SK-N-SH treated with all-trans-retinoic acid at 6 μM for 48 hours (cell line): ENCODE data around the gene RNFT2.

ENCODE experiments used
- ATAC-seq: fragments of 200-7000 bp; cut with Tn5 transposase; 3 replicates; pipeline ENCODE4 v1.9.1; 2020; ENCODE audit warnings: mild to moderate bottlenecking, moderate library complexity
- ARNTL ChIP-seq: fragments of 450-650 bp; formaldehyde crosslinking; IDR thresholded peaks from 2 replicates; pipeline ENCODE4 v1.5.0; 2020; ENCODE audit warnings: low read depth, mild to moderate bottlenecking, moderate library complexity, borderline replicate concordance
- BACH2 ChIP-seq: fragments of 250-450 bp; sonication (Bioruptor Pico); IDR thresholded peaks from 2 replicates; pipeline ENCODE4 v1.9.0; 2021; ENCODE audit warnings: mild to moderate bottlenecking, borderline replicate concordance
- CREB5 ChIP-seq: fragments of 250-450 bp; sonication (Bioruptor Pico); IDR thresholded peaks from 2 replicates; pipeline ENCODE4 v1.5.1; 2020; ENCODE audit warnings: low read depth, mild to moderate bottlenecking, moderate library complexity
- CSDC2 ChIP-seq: fragments of 250-450 bp; sonication (Bioruptor Pico); IDR thresholded peaks from 2 replicates; pipeline ENCODE4 v1.5.0; 2020; ENCODE audit warnings: mild to moderate bottlenecking, moderate library complexity
- CSRNP3 ChIP-seq: fragments of 250-450 bp; sonication (Bioruptor Pico); IDR thresholded peaks from 2 replicates; pipeline ENCODE4 v1.5.1; 2021; ENCODE audit warnings: mild to moderate bottlenecking, moderate library complexity
- ESRRG ChIP-seq: fragments of 250-450 bp; sonication (Bioruptor Pico); IDR thresholded peaks from 2 replicates; pipeline ENCODE4 v1.6.1; 2021; ENCODE audit warnings: mild to moderate bottlenecking
- GLIS3 ChIP-seq: fragments of 250-450 bp; sonication (Bioruptor Pico); IDR thresholded peaks from 2 replicates; pipeline ENCODE4 v1.5.0; 2020; ENCODE audit warnings: mild to moderate bottlenecking, moderate library complexity
- ISL1 ChIP-seq: fragments of 250-450 bp; sonication (Bioruptor Pico); IDR thresholded peaks from 2 replicates; pipeline ENCODE4 v2.1.2; 2022; ENCODE audit warnings: mild to moderate bottlenecking, moderate library complexity
- PATZ1 ChIP-seq: fragments of 250-450 bp; sonication (Bioruptor Pico); IDR thresholded peaks from 2 replicates; pipeline ENCODE4 v1.8.0; 2020; ENCODE audit warnings: mild to moderate bottlenecking, moderate library complexity, borderline replicate concordance
- POU6F1 ChIP-seq: fragments of 250-450 bp; sonication (Bioruptor Pico); IDR thresholded peaks from 2 replicates; pipeline ENCODE4 v1.8.0; 2021; ENCODE audit warnings: low read depth, mild to moderate bottlenecking, moderate library complexity, borderline replicate concordance
- PPARA ChIP-seq: fragments of 250-450 bp; sonication (Bioruptor Pico); IDR thresholded peaks from 2 replicates; pipeline ENCODE4 v1.5.0; 2020; ENCODE audit warnings: mild to moderate bottlenecking, borderline replicate concordance
- RARB ChIP-seq: fragments of 250-450 bp; sonication (Bioruptor Pico); IDR thresholded peaks from 2 replicates; pipeline ENCODE4 v1.8.0; 2021; ENCODE audit warnings: mild to moderate bottlenecking, moderate library complexity
- SNAI2 ChIP-seq: fragments of 250-450 bp; sonication (Bioruptor Pico); IDR thresholded peaks from 2 replicates; pipeline ENCODE4 v1.5.0; 2020; ENCODE audit warnings: mild to moderate bottlenecking, moderate library complexity
- TCF4 ChIP-seq: fragments of 250-450 bp; sonication (Bioruptor Pico); IDR thresholded peaks from 2 replicates; pipeline ENCODE4 v1.8.0; 2021; ENCODE audit warnings: mild to moderate bottlenecking, moderate library complexity, borderline replicate concordance
- TOX ChIP-seq: fragments of 250-450 bp; sonication (Bioruptor Pico); IDR thresholded peaks from 2 replicates; pipeline ENCODE4 v1.8.0; 2021; ENCODE audit warnings: mild to moderate bottlenecking, moderate library complexity, borderline replicate concordance
- TSHZ2 ChIP-seq: fragments of 250-450 bp; sonication (Bioruptor Pico); IDR thresholded peaks from 2 replicates; pipeline ENCODE4 v1.5.0; 2020; ENCODE audit warnings: mild to moderate bottlenecking, moderate library complexity
- ZC3H10 ChIP-seq: fragments of 250-450 bp; sonication (Bioruptor Pico); IDR thresholded peaks from 2 replicates; pipeline ENCODE4 v1.5.1; 2021; ENCODE audit warnings: mild to moderate bottlenecking, moderate library complexity
- ZFP30 ChIP-seq: fragments of 450-650 bp; formaldehyde crosslinking; IDR thresholded peaks from 2 replicates; pipeline ENCODE4 v1.5.0; 2022; ENCODE audit warnings: mild to moderate bottlenecking, moderate library complexity
- ZNF565 ChIP-seq: fragments of 450-650 bp; formaldehyde crosslinking; conservative IDR thresholded peaks from 2 replicates; pipeline ENCODE4 v1.5.0; 2020; ENCODE audit warnings: low read depth, mild to moderate bottlenecking, moderate library complexity
- ZNF70 ChIP-seq: fragments of 450-650 bp; formaldehyde crosslinking; IDR thresholded peaks from 2 replicates; pipeline ENCODE4 v1.5.0; 2020; ENCODE audit warnings: mild to moderate bottlenecking, moderate library complexity

The RNFT2 gene

GRCh38 chr12:116697305-116697704, 40.8 kb upstream of the RNFT2 start:
- TF ChIP-seq TOX (CRISPR knock-in tag) (no peak), CSDC2 (CRISPR knock-in tag) (no peak), ESRRG (CRISPR knock-in tag) (no peak), GLIS3 (CRISPR knock-in tag) (no peak), ZFP30 (CRISPR knock-in tag) (no peak), PATZ1 (no peak), PPARA (CRISPR knock-in tag) (no peak), SNAI2 (CRISPR knock-in tag) (no peak), RARB (CRISPR knock-in tag) (no peak), ZNF70 (CRISPR knock-in tag) (no peak), ARNTL (CRISPR knock-in tag) (no peak)
- ATAC-seq: peak; percentile 70

- ATAC-seq: no peak
- TF ChIP-seq CSDC2 (CRISPR knock-in tag) (no peak), ISL1 (no peak), ZNF565 (CRISPR knock-in tag) (no peak)
- TF ChIP-seq, all 23 proteins: peak for 0
Measured at GRCh38 chr12:116697716-116698115, 40.4 kb upstream of the RNFT2 start.

- no peak for ATAC-seq
- TF ChIP-seq TSHZ2 (no peak), CSRNP3 (CRISPR knock-in tag) (no peak), SNAI2 (CRISPR knock-in tag) (no peak), POU6F1 (no peak), ZNF70 (CRISPR knock-in tag) (no peak)
Measured at GRCh38 chr12:116698116-116698515, 40.0 kb upstream of the RNFT2 start.

- no peak for ATAC-seq
- TF ChIP-seq RARB (CRISPR knock-in tag): no peak
- no peak for TF ChIP-seq ZNF565 (CRISPR knock-in tag)
- TF ChIP-seq TSHZ2: no peak
- no peak for TF ChIP-seq POU6F1
- TF ChIP-seq ARNTL (CRISPR knock-in tag): no peak
- no peak for TF ChIP-seq ZC3H10
- TF ChIP-seq CSRNP3 (CRISPR knock-in tag): no peak
- TF ChIP-seq GLIS3 (CRISPR knock-in tag): no peak
- TF ChIP-seq TCF4 (CRISPR knock-in tag): no peak
- no peak for TF ChIP-seq SNAI2 (CRISPR knock-in tag)
- no peak for TF ChIP-seq BACH2 (CRISPR knock-in tag)
- TF ChIP-seq CREB5 (CRISPR knock-in tag): no peak
Measured at GRCh38 chr12:116698554-116699075, 39.5 kb upstream of the RNFT2 start.
